GM18502 (cell line): ENCODE results near the gene ZIC1.

ENCODE experiments used
- ATAC-seq: cut with Tn5 transposase; IDR thresholded peaks from one replicate; pipeline ENCODE4 v1.9.1; 2021; ENCODE audit warnings: mild to moderate bottlenecking; ENCODE audit not compliant: unreplicated experiment, poor library complexity

Gene ZIC1

DNA sequence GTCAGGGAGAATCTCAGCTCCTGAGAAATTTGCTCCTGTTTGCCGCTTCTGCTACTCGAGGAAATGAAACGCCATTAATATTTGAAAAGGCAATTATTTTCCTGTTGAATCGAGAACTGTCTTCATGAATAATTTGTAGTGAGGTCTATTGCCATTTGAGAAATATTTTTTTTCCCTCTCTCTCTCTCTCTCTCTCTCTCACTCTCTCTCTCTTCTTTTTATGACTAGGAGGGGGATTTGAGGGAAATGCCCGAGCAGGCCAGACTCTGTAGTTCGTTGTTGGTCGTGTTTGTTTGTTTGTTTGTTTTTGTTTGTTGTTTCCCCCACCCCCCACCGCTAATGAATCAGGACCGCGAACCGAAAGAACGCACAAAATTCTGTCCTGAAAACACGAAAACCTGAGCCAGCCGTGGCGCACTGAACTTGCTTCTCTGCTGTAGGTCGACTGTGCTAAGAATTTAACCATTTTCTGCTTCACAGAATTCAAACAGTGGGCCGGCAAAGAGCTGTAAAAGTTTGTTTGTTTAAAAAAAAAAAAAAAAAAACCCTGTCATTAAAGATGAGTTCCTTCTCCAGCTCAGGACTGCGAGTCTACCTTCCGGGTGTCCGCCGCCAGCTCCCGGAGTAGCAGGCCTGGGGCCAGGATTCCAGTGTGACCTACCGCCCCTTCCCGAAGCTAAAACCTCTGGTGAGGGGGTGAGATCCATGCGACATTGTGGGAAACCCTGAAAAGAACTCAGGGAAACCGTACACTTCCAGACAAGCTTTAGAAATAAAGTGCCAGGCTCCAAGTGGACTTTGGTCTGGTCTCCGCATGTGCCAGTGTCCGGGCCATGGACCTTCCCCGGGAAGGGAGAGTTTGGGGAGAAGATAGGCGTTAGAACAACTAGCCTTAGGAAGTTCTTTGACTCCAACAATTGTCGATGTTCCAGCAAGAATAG is 15.0 kb upstream of the ZIC1 start:
- no peak for ATAC-seq

DNA sequence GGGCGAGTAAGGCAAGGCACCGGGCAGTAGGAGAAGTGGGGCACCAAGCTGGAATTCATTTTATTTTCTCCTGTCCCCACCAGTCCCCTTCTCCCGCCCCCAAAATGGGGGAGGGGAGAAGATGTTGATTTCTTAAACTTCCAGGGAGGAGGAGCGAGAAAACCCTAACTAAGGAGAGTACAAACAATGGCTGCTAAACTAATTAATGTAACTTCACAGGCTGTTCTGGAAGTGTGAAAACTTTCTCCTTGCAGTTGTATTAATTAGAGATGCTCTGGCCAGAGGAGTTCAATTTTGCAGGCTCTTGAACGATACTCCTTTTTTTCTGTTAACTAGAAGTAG is 14.3 kb upstream of the ZIC1 start:
- ATAC-seq: no peak

DNA sequence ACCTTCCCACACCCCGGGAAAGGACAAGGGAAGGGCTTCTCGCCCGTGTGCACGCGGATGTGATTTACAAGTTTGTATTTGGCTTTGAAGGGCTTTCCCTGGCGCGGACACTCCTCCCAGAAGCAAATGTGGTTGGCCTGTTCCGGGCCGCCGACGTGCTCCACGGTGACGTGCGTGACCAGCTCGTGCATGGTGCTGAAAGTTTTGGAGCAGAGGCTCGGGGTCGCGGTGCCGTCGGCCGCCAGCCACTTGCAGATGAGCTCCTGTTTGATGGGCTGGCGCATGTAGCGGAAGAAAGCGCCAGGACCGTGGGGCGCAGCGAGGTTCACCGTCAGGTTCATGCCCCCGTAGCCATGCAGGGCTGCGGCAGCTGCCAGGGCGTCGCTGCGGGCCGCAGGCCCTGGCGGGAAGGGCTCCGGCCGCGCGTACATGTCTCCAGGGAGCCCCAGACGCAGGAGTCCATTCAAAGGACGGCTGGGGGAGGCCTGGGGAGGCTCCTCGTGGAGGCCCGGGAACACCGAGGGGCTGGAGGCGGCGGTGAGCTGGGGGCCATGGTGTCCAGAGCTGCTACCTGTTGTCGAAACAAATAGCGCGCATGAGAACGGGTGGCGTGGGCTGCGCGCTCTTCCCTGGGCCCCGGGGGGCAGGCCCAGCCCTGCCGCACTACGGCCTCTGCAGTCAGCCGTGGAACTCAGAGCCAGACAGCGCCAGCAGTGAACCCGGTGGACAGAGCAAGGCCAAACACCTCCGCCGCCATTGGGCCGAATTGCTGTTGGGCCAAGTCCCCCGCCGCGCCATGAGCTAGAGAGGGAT is 13.1 kb upstream of the ZIC1 start:
- no peak for ATAC-seq

DNA sequence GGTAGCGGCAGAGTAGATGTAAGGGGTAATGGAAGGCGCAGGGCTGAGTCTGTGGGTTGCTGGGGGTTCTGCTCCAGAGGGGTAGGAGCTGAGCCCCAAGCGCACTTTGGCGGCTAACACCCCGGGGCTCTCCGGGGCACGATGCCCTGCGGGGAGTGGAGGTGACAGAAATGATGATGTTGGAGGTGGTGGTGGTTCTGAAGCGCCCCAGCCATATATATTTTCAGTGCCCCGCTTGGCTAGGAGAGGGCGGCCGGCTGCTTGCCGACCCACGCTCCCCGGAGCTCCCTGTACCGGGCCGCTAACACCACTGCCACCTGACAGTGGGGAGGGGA is 12.5 kb upstream of the ZIC1 start:
- ATAC-seq: no peak

DNA sequence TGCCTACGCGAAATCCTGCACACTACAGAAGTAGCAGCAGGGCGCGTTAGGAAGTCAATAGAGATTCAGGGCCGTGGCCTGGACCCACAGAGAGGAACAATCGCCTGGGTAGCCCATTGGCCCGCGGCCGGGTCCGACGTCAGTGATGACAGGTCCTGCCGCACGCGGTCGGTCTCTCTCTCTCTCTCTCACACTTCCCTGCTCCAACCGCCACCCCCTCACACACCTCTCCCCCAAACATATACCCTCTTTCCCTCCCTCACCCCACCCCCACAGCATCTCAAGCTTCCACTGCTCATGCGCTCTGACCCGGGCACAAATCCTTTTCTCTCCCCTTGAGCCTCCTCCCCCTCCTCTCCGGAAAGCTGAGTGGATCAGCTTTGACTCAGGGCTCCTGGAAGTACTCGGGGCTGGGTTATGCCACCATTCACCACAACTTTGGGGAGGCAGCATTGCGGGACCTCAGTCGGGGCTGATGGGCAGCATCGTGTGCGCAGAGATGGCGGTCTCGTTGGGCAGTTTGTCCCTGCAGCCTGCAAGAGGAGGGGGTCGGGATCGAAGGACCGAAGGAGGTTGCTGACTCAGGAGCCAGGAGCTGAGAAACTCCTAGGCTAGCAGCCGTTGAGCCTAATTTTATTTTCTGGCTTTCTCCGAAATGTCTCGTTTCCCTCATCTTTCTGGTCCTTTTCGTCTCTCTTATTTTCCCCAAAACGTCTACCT is 11.8 kb upstream of the ZIC1 start:
- ATAC-seq: no peak

DNA sequence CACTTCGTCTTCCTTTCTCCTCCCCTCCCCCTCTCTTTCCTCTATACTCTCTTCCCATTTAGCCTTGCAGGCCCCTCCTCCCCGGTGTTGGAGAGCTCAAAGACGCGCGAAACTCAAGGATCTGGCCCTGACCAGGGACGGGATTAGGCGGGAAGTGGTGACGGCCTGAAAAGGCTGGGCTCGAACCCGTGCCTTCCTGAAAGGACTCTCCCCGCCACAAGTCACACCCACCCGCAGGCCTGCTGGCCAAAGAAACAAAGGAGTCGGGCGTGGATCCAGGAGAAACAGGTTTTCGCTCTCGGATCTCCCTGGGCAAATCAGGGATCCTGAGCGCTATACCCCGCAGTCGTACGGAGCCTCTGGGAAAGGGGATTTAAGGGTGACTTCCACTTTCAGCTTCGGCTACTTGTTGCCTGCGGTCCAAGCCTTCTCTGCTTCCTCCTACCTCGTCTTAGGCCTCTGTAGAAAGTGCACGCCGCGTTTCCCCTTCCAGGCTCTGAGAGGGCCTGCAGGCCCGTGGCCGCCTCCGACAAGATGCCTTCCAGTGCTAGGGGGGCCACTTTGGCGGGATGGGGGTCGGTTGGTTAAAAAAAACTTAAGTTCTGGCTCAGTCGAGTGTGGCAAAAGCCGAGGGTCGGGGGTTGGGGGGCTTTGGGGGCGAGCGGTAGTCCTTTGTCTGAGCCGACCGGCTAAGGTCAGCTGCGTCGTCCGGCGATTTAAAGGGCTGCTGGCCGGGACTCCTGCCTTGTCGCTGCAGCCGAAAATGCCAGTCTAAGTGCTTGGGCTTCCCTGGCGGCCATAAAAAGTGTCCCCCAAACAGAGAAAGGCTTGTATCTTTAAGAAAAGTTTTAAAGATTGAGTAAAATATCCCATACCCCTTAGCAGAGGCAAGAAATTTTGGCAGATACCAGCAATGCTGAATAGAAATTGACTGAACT is 11.0 kb upstream of the ZIC1 start:
- no peak for ATAC-seq

DNA sequence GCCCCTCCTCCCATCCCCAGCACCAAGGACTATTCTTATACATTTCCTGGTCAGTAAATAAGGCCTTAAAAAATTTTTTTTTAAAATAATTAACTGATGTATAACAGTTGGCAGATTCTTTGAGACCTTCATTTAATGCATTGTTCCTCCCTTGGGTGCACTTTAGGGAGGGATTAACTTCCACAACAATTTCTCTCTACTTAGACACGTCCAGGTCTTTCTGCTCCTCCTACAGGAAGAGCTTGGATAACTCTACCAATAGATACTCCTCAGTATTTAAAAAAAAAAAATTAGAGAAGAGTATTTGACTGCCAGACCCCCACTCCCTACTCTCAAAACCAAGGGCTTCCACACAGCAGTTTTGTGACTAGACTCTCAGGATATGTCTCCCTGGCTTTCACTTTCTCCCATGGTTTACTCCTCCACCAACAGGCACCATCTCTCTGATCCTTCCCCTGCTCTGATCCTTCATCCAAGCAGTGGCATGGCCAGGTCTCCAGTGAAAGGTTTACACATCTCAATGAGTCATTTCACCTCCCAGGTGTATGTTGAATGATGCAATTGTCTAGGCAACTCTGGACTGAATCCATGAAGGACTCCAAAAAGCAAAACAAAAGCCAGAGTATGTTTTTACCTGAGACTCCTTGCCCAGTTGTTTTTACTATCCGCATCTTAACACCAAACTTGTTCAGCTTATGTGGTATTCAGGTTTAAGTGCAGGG is 10.2 kb upstream of the ZIC1 start:
- ATAC-seq: no peak

DNA sequence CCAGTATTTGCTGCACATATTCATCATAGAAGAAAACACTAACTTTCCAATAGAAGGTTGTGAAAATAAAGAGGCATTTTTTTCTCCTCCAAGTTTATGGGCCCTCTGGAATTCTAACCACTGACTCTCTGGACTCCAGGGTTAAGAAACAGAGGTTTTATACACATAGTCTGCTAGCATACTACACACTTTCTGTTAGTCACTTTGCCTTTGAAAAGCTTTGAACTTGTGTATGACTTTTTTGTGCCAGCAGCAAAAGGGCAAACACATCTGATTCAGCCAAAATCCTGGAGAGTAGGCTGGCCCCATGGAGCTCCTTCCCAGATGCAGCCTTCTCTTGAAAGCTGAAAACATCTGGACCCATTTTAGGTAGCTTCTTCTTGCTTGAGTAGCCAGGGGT is 9.1 kb upstream of the ZIC1 start:
- no peak for ATAC-seq

DNA sequence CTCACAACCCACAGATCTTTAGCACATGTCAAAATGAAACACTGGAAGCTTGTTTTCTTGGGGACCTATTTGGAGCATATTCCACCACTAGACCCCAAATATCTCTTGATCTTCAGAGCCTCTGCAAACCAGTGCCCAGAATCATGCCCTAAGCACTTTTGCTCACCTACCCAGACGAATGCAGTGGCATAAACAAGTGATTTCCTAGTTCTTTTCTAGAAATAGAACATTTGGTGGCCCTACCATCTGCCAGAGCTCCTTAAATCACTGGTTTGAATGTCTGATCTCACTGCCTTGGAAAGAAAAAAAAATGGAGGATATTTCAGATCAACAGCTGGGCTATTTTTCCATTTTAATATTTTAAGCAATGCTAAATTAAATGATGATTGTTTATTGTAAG is 8.2 kb upstream of the ZIC1 start:
- no peak for ATAC-seq

DNA sequence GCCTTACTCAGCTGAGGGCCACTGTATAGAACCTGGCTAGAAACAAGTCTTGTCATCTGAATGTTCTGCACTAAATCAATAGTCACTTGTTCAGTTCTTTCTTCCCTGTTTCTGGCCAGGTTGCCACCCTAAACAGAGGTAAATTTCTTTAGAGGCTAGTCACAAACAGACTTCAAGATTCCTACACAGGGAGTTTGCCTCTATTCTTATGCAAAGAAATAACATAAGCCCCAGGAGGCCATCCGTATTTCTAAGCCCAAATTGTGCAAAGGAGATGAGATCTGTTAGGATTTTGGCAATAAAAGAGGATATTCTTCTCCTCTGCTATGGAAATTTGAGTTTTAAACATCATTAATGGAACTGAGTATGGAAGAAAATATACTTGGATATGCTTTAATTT is 7.7 kb upstream of the ZIC1 start:
- no peak for ATAC-seq

DNA sequence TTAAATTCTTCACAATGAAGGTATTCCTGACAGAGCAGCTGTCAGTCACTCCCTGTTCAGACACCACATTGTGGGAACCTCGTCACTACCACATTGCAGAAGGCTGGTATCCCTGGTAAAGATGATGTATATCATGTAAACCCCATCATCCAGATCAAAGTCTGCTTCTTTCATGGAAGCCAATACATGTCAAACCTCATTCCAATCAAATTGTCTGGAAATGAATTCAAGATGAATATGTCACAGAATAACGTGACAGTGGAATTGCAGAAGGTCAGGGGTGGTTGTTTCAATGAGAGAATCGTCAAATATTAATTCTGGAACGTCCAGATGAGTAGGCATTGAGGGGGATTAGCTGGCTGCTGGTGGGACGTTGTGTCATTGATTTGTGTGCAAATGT is 7.0 kb upstream of the ZIC1 start:
- ATAC-seq: no peak

DNA sequence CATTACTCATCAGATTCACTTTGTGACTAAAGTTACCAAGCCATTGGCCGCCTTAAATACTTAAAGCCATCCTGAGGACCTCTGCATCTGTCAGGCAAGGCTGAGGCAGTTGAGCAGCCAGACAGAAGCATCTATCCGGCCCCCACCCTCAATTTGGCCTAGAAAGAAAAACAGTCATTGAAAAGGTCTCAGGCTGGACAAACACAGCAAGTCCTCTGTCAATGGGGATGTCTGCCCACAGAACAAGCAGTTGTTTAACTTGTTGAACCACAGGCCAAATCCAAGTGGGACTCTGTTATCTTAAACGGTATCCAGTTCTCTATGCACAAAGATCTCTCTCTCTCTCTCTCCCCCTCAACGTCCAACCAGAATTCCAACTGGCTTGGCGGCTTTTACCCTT is 5.7 kb upstream of the ZIC1 start:
- no peak for ATAC-seq

DNA sequence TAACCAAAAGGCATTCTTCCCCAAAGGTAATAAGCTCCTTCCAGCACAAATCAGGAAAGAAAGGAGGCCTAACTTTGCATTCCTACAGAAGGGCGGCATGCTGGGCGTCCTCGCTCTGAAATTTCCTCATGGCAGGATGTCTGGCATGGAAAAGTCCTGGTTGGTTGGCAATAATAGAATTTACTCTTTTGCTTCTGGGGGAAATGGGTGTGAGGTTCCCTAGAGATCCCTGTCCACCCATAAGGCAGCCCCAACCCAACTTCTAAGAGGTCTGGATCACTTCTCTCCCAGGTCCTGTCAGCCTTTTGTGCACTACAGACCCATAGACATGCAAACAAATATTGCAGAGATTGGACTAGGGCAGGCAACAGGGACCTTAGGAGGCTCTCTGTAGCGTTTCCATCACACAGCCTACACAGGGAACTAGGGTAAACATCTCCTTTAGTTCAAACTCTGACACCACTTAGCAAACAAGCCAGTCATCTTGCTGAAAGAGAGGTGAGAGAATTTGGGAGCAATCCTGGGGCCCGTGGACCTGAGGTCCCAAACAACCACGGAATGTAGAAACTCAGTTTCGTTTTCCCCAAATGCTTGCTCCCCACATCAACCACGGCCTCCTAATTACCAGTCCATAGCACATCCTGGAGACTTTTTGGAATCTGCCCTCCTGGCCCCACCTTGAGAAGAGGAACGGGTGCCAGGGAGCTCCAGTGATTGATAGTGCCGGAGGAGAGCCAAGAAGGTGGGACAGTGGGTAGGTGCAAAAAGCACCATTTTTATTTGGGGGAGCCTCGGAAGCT is 5.0 kb upstream of the ZIC1 start:
- ATAC-seq: no peak

DNA sequence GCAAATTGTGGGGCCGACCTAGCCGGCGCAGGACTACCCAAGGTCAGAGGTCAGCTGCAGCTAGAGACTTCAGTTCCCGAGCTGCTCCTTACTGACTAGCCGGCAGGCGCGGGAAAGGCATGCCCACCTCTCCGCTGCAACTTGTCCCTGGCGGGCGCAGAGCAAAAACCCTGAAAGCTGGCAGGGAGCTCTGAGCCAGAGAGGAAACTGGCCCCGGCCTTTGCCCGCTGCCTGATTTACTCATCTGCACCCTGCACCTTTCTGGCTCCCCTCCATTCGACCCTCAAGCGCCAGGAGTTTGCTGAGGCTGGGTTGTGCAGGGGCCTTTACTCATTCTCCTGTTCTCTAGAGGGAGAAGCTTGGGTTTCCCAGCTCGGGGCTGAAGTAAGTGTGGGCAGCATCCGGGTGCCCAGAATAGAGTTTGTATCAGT is 4.3 kb upstream of the ZIC1 start:
- no peak for ATAC-seq

DNA sequence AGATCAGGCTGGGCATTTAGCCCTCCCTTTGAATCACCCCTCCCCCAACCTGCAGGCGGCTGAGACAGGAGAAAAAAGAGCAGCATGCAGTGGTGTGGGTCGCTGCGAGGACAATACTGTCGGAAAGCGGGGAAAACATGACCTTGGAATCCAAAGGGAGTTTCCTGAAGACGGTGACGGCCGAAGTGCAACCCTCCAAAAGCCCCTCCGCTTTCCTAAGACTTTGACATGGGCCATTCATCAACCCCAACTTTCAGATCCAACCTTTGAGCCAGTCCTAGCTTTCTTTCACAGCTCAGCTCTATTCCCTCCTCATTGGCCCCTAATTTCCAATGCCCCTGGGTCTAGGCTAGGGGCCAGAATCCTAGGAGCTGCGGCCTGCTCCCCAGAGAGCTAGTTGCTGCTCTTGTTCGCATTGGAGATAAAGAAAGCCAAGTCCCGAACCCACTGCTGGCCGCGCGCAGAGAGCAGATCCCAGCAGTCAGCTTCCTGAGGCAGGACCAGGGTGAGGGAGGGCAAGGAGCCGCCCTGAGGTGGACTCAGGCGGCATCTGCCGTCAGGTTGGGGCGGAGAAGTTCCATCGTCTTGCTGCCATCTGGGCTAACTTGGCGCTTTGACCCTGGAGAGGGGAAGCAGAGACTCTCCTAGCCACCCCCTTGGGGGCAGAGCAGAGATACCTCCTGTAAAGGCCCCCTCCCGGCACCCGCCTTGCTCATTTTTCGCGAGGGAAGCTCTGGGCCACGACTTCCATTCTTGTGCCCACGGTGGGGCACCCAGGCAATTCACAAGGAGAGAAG is 3.7 kb upstream of the ZIC1 start:
- ATAC-seq: no peak

DNA sequence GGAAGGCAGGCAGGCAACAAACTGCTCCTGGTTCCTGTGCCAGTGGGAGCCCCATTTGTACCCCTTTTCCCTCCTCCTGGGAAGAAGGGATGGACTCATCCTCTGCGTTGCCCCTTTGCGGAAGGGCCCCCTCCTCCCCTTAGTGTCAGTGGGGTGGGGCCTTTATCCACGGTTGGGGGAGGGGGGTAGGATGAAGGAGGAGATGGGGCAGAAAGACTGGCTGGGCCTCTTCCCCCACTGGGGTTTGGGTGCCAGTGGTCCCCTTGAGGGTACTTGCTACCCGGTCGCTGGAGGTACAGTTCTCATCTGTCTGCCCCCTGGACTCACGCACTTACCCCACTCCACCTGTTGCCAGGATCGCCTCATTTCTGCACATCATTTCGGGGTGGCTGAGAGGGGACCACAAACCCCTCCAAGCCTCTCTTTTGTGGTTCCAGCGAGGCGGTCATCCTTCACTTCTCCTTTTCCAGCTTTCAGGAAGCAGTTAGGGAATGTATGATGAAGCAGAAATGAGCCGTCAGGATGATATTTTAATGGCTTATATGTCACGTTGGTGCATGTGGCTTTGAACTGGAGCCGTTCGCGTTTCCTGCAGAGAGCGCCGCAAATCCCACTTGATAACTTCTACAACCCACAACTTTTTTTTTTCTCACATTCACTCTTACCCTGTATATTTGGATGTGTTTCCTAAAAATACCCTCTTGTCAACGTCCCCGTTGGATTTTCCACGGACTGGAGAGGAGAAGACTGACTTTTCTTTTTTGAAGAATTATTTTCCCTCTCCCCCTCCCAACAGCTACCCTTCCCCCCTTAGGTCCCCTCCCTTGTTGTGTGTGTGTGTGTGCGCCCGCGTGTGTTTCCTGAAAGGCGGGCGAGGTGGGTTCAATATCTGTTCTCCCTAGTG is 2.9 kb upstream of the ZIC1 start, which contains the start of gene ZIC4:
Gene ZIC4, minus strand, starts transcription at position 516 of the 904 bp plus-strand sequence. CDS start 3,746 bp downstream, outside the sequence.
- no peak for ATAC-seq

DNA sequence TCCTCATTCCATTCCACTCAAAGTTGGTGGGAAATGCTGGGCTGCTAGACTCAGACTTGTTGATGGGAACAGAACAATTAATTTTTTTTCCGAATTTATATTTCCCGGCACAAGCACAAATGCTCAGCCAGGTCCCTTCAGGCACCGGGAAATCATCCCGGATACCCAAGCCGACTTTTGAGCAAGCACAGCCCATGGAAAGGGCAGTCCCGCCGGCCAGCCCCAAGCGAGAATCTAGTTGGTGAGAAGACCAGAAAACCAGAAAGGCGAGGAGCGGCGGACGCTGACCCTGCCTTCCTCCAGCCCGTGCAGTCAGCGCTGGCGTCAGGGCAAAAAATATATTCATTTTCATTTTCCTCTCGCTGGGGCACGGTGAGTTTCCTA is 2.1 kb upstream of the ZIC1 start:
- no peak for ATAC-seq
